Endothelial cell of coronary artery (primary cell): ENCODE measurements around the gene RET. TPM values are rescaled to one million over a fixed set of nuclear protein-coding genes. Genes with fewer than 3 reads are reported as not detected.

Experiments used
- total RNA-seq: library from RNA; depleted of rRNA; stranded (reverse); fragments of >200 nt; gene quantifications from 2 replicates; pipeline ENCODE4 v1.2.3, GENCODE V29; 2014

The RET gene
- total RNA-seq = 0.09 TPM in 2 replicates

DNA sequence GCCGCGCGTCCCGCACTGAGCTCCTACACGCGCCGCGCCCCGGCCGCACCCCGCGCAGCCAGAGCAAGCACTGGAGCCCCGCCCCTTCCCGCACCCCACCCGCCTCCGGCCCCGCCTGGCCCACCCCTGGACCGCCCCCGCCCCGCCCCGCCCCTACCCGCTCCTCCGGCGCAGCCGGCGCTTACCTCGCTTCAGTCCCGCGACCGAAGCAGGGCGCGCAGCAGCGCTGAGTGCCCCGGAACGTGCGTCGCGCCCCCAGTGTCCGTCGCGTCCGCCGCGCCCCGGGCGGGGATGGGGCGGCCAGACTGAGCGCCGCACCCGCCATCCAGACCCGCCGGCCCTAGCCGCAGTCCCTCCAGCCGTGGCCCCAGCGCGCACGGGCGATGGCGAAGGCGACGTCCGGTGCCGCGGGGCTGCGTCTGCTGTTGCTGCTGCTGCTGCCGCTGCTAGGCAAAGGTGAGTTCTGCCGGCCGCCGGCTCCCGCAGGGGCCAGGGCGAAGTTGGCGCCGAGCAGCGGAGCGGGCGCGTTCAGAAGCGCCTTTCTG is at the start of gene RET:
Gene RET, plus strand, starts transcription at position 194 of the 545 bp plus-strand sequence. Its CDS starts 190 bp downstream, at position 384.

DNA sequence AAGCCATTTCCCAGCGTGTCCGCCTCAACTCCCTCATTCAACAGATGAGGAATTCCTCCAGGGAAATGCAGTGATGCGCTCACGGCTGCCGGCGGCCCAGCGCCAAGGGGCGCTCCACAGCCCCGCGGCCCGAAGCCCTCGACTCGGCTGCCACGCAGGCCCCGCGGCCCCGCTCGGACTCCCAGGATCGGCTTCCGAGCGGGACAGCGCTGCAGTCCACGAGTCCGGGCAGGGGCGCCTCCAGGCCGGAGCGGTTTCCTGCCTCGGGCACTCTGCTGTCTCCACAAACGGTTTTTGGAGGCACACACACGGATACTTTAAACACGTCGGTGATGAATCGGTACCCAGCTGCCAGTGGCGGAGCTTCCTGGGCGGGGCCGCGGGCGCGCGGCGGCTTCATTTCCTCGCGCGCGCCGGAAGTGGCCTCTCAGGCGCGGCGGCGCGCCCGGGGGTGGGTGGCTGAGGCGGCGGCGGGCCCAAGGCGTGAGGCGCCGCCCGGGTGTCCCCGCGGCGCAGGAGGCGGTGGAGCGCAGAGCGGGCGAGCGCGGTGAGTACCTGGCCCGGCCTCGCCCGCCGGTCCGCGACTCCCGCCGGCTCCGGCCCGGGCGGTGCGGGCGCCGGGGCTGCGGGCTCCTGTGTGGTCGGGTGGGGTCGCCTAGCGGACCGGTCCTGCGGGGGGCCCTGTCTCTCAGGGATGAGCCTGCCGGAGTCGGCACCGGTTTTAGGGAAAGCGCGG is 61.3 kb downstream of the RET start, which contains the start of gene CSGALNACT2:
Gene CSGALNACT2, plus strand, starts transcription at position 425 of the 736 bp plus-strand sequence. CDS start 16,705 bp downstream, outside the sequence.

Other genes starting within 250 kb of the RET start
- gene CSGALNACT2, start 61.4 kb downstream of the RET start, total RNA-seq = 10.9 and 15.0 TPM in 2 replicates
- 0.36 and 0.94 TPM in 2 replicates for gene RASGEF1A, start 190.0 kb downstream of the RET start, total RNA-seq